Mucosa of gallbladder (tissue), 1 donor: ENCODE results near the gene OR6X1. TPM values are rescaled to one million over a fixed set of nuclear protein-coding genes. Genes with fewer than 3 reads are reported as not detected.
A peak's percentile ranks its signal among the peaks of the same experiment; 100 is the strongest.
"Not testable (repeated sequence)": the region's sequence is repeated elsewhere in the genome, so short reads cannot be mapped to it uniquely, and the experiment has no call there.

Source experiments
- DNase-seq: peaks from one replicate; pipeline ENCODE4 v3.0.0-alpha.2; 2020; ENCODE audit warnings: low spot score
- total RNA-seq: library from RNA; stranded (reverse); gene quantifications from one replicate; pipeline ENCODE4 v1.2.1, GENCODE V29; 2021
- donor health status: DM: no; HTN: no; CAD: no.

OR6X1 gene
- total RNA-seq, 1 donor from 2014 or later, result not detected

DNA sequence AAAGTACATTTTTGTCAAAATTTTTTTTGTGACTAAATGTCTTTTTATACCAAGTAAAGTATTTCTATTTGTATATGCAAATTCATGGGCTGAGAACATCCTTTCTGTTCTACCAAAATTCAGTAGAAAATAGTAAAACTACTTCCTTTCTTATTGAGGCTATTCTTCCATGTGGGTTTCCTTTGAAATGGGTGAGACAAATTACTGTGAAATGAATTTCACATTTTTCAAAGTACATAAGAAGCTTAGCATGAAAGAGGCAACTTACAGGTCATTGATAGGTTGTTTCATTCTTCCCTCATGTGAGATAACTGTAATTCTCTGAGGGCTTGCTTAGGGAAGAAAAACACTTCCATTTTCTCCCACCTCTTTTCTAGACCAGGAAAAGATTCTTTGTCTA lies 1.0 kb upstream of the OR6X1 start:
- no peak for DNase-seq

- no peak for DNase-seq
These were observed 1.2 kb downstream of the OR6X1 start for GRCh38 chr11:123753110-123753509.

DNA sequence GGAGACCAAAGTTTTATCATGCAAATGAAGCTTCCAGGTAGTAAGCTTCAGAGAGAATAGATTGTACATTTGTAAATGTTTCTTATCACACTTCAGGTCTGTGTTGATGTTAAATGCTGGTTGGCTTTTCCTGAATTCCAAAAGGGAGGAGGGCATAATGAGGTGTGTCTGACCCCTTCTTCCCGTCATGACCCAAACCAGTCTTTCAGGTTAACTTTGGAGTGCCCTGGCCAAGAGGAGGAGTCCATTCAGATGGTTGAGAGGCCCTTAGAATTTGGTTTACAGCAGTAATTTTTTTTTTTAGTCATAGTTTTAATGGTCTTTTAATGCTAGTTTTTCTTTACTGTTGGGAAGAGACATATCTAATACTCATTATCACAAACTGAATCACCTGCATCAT lies 2.5 kb downstream of the OR6X1 start:
- DNase-seq, result no peak

GRCh38 chr11:123748349-123748748 lies 6.0 kb downstream of the OR6X1 start:
- not testable (repeated sequence) for DNase-seq

GRCh38 chr11:123745764-123746451 lies 8.4 kb downstream of the OR6X1 start:
- DNase-seq, result no peak

DNA sequence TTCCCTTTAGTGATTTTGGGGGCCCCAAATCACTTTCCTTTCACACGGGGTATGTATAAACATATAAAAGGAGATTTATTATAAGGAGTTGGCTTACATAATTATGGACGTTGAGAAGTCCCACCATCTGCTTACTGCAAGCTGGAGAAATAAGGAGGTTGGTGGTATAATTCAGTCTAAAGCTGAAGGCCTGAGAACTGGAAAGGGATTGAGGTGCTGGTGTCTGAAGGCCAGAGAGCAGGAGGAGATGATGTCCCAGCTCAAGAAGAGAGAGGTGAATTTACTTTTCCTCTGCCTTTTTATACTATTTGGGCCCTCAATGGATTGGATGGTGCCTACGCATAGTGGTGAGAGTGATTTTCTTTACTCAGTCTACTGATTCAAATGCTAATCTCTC lies 11.6 kb downstream of the OR6X1 start:
- DNase-seq, result no peak

GRCh38 chr11:123742031-123742723 lies 12.1 kb downstream of the OR6X1 start:
- DNase-seq, result no peak

DNA sequence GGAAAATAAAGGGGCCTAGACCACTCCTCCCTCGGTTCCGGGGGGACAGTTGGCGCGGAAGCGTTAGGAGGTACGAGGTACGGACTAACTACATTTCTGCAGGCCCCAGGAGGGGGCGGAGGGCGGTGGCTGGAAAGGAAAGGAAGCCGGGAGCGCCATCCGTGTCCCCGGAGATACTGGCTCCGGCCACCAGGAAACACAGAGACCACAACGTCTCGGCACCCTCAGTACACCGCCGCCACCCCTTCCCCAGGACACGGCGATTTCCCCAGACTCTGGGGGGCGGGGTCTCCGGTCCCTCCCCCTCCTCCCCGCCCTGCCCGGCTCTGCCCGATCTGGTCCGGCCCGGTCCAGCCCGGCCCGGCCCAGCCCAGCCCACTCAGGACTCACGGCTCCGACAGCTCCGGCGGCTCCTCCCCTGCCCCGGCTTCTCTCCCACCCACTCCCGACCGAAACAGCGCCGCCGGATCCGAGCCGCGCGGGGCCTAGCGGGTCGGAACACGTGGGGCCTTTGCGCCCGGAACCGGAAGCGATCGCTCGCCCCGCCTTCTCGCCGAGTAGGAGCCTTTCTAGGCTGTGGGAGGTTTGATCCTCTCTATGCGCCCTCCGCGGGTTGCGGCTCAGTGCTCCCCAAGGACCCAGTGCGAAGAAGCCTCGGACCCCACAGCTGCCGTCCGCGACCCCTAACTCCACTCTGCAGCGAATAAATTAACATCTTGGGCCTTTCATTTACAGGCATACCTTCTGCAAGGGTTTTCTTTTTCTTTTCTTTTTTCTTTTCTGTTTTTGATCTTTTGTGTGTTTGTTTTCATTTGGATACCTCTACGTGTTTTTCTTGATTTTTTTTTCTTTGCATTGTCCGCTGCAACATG lies 12.9 kb downstream of the OR6X1 start, which contains the start of gene ZNF202:
Gene ZNF202, minus strand, starts transcription at position 502 of the 872 bp plus-strand sequence. CDS start 10,772 bp downstream, outside the sequence.
- peak; percentile 91 for DNase-seq

DNA sequence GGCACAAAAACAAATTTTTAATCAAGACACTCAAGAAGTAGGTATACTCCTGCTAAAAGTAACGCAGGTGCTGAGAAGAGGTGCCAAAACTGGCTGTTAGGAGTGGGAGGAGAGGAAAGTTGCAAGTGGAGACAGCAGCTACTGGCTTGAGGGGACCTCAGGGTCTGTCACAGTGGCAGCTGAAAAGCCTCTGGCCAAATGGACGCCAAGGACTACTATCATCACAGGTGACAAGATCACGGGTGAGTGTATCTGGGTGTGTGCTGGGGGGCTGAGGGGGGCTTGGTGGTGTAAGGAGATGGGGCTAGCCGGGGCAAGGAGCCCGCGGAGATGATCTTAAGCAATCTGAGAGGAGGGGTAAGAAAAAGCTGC lies 13.5 kb downstream of the OR6X1 start:
- no peak for DNase-seq

GRCh38 chr11:123738374-123738773 lies 15.9 kb downstream of the OR6X1 start:
- DNase-seq, result no peak

GRCh38 chr11:123736769-123737168 lies 17.5 kb downstream of the OR6X1 start:
- no peak for DNase-seq

DNA sequence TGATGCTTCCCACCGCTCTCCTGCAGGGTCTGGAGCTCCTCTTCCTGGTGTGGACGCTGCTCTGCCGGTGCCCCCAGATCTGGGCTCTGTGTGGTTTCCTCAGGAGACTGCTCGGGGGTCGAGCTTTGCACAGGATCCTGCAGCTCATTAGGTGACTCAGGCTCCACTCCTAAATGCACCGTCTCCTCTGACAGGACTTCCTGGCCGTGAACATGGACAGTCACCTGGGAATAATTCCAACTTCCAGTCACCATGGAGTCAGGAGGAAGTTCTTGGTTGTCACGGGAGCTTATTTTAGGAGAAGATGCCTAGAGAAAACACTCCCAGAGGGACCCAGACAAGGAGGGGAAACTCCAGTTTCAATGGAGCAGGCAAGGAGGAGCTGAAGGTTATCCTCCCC lies 24.7 kb downstream of the OR6X1 start:
- no peak for DNase-seq

GRCh38 chr11:123725995-123726655 lies 28.2 kb downstream of the OR6X1 start:
- no peak for DNase-seq

DNA sequence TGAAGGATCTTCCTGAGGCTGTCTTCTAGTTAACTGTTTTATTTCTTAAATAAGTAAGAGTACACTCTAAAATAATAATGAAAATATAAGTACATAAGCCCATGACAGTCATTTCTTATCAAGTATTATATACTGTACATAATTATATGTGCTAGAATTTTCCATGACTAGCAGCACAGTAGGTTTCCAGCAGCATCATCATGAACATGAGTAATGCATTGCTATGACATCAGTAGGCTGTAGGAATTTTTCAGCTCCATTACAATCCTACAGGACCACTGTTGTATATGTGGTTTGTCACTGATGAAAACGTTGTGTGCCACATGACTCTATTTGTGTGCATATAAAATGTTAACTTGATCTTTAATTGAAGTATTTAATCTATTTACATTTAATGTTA lies 34.9 kb downstream of the OR6X1 start:
- no peak for DNase-seq

DNA sequence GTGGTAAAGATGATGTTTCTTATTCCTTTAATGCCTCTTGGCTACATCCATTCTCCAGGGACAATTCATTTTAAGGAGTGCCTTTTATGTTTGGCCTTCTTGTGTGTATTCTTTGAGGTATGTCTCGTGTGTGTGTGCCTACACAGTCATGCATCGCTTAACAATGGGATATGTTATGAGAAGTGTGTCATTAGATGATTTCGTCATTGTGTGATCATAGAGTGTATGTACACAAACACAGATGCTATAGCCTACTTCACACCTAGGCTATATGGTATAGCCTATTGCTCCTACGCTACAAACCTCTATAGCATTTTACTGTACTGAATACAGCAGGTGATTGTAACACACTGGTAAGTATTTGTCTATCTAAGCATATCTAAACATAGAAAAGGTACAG lies 35.8 kb downstream of the OR6X1 start:
- DNase-seq, result no peak

- no peak for DNase-seq
These were observed 36.3 kb downstream of the OR6X1 start for GRCh38 chr11:123718063-123718462.

GRCh38 chr11:123712627-123713026 lies 41.7 kb downstream of the OR6X1 start:
- not testable (repeated sequence) for DNase-seq

GRCh38 chr11:123707606-123708205 lies 46.6 kb downstream of the OR6X1 start:
- peak; percentile 55 for DNase-seq

DNA sequence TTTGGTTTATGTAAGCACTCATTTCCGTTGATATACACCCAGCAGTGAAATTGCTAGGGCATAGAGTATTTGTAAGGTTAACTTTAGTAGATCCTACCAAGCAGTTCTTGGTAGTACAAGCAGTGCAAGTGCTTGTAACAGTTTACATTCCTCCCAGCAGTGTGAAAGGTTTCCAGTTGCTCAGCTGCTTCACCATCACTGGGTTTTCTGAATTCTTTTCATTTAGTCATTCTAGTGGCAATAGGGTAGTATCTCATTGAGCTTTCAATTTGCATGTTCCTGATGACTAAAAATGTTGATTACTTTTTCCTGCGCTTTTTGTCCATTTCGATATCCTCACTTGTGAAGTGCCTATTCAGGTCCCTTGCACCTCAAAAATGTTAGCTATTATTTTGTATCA lies 47.1 kb downstream of the OR6X1 start:
- no peak for DNase-seq

- DNase-seq, result no peak
These were observed 50.0 kb downstream of the OR6X1 start for GRCh38 chr11:123704341-123704740.
